Endothelial cell of umbilical vein (primary cell): ENCODE measurements around the gene TSPO.

Experiments used
- CTCF ChIP-seq, 2 donors: IDR thresholded peaks; 1 replicate in 1 of 2; 2 replicates in 1 of 2; pipeline ENCODE4 v1.5.1; 2011; ENCODE audit warnings: low read length in 2 of 2, mild to moderate bottlenecking in 2 of 2, moderate library complexity in 2 of 2, control low read depth in 1 of 2, inconsistent platforms in 1 of 2, low read depth in 1 of 2; ENCODE audit not compliant: insufficient read depth in 1 of 2; ENCODE audit errors: extremely low read depth in 1 of 2
- EZH2 ChIP-seq: IDR thresholded peaks from 2 replicates; pipeline ENCODE4 v1.6.1; 2012; ENCODE audit warnings: borderline replicate concordance, low read depth, mild to moderate bottlenecking, moderate library complexity, low read length, inconsistent platforms; ENCODE audit not compliant: severe bottlenecking
- GATA2 ChIP-seq: IDR thresholded peaks from 2 replicates; pipeline ENCODE4 v1.7.0; 2011; ENCODE audit warnings: low read depth, mild to moderate bottlenecking, moderate library complexity, mixed read lengths, low read length; ENCODE audit not compliant: insufficient read length, insufficient read depth
- MAX ChIP-seq: IDR thresholded peaks from 2 replicates; pipeline ENCODE4 v1.6.1; 2011; ENCODE audit not compliant: insufficient read depth, insufficient read length
- MYC ChIP-seq: IDR thresholded peaks from one replicate; pipeline ENCODE4 v1.6.1; 2011; ENCODE audit warnings: mild to moderate bottlenecking, low read depth, low read length
- POLR2A ChIP-seq: IDR thresholded peaks from 2 replicates; pipeline ENCODE4 v1.6.1; 2012; ENCODE audit warnings: low read depth, mild to moderate bottlenecking, control low read depth, low read length
- POLR2AphosphoS5 ChIP-seq: IDR thresholded peaks from 2 replicates; pipeline ENCODE4 v1.6.1; 2012; ENCODE audit warnings: low read depth, mild to moderate bottlenecking, control low read depth, low read length, moderate library complexity; ENCODE audit not compliant: insufficient read depth

- TF ChIP-seq MAX (no peak), MYC (no peak), POLR2A (no peak), CTCF (IDR thresholded peaks at IDR 0.05; ENCODE audit: extremely low read depth in 1 of 2, insufficient read depth in 1 of 2, low read depth in 1 of 2, low read length in 2 of 2) (no peak), POLR2AphosphoS5 (no peak), EZH2 (no peak), GATA2 (no peak)
Observed at GRCh38 chr22:43166132-43166930, 15.0 kb downstream of the TSPO start.
